Lower leg skin (tissue), 4 donors: Measurements from ENCODE around the gene SRP68. TPM values are rescaled to one million over a fixed set of nuclear protein-coding genes. Genes with fewer than 3 reads are reported as not detected.
"Not testable (repeated sequence)": the region's sequence is repeated elsewhere in the genome, so short reads cannot be mapped to it uniquely, and the experiment has no call there.

Experiments used
- DNase-seq, 2 donors: peaks; one replicate each; pipeline ENCODE4 v3.0.0-alpha.2; 2019; ENCODE audit warnings: low spot score in 2 of 2
- H3K4me3 ChIP-seq: fragments of 200-600 bp; sonication (generic); 2 replicates; pipeline ENCODE4 v1.5.1; 2017; ENCODE audit warnings: mild to moderate bottlenecking, low read depth; ENCODE audit not compliant: poor library complexity, severe bottlenecking
- CTCF ChIP-seq, 3 donors: fragments of 450-650 bp; IDR thresholded peaks; one replicate each; pipeline ENCODE4 v1.5.1; 2016; ENCODE audit warnings: antibody characterized with exemption in 3 of 3, mild to moderate bottlenecking in 3 of 3, moderate library complexity in 2 of 3
- POLR2A ChIP-seq, 2 donors: fragments of 450-650 bp; IDR thresholded peaks; one replicate each; pipeline ENCODE4 v1.6.1; 2016 to 2017; ENCODE audit warnings: antibody characterized with exemption in 2 of 2, mild to moderate bottlenecking in 1 of 2, moderate library complexity in 1 of 2
- WGBS, 2 donors: methylation state at CpG; one replicate each; pipeline ENCODE4 v1.1.5; 2018; 5-methylcytosine and 5-hydroxymethylcytosine counted together
- intact Hi-C: fragments of 100-400 bp; cut with DNase I; formaldehyde crosslinking; loops from one replicate; pipeline ENCODE4 v1.15.0; 2023; ENCODE audit warnings: low total_unique reads
- total RNA-seq, 4 donors: library from RNA; depleted of rRNA; stranded (reverse); fragments of >200 nt; gene quantifications; one replicate each; pipeline ENCODE4 v1.1.0, GENCODE V29; 2016

SRP68 gene
- total RNA-seq, 4 donors from 2014 or later, result 67.2 to 76.5 (median 72.3) TPM

- H3K4me3 ChIP-seq, result no peak overlapping the region
- intact Hi-C loops, result no loop called here
- TF ChIP-seq POLR2A (IDR thresholded peaks at IDR 0.05) (no peak), CTCF (IDR thresholded peaks at IDR 0.05) (no peak)
- 16 to 31% methylated on average over 9 of the region's 9 CpGs for WGBS, 2 donors
- no peak for DNase-seq
These were observed 7.2 kb upstream of the SRP68 start for GRCh38 chr17:76079535-76079955.

- DNase-seq, result no peak
- 58 to 60% methylated on average over 17 of the region's 17 CpGs for WGBS, 2 donors
- intact Hi-C loops, result no loop called here
These were observed 6.7 kb upstream of the SRP68 start, which contains the start of gene ZACN for GRCh38 chr17:76078860-76079534. ZACN (plus strand) TSS chr17:76079182; CDS start chr17:76079265, 83 bp downstream.

GRCh38 chr17:76078370-76078769 lies 6.1 kb upstream of the SRP68 start:
- WGBS, 2 donors, result 54 to 66% methylated on average over 5 of the region's 5 CpGs
- H3K4me3 ChIP-seq, intact Hi-C loops, DNase-seq: not testable (repeated sequence)

More at GRCh38 chr17:76078860-76079534, 6.7 kb upstream of the SRP68 start, which contains the start of gene ZACN:
- H3K4me3 ChIP-seq, result no peak within 1 kb of the TSS
- TF ChIP-seq CTCF (IDR thresholded peaks at IDR 0.05) (no peak), POLR2A (IDR thresholded peaks at IDR 0.05) (no peak)

- DNase-seq, result no peak
- H3K4me3 ChIP-seq, result no peak overlapping the region
- 11 to 19% methylated on average over 12 of the region's 12 CpGs for WGBS, 2 donors
- intact Hi-C loops, result no loop called here
- TF ChIP-seq CTCF (IDR thresholded peaks at IDR 0.05) (no peak), POLR2A (IDR thresholded peaks at IDR 0.05) (no peak)
These were observed 5.3 kb upstream of the SRP68 start for GRCh38 chr17:76077584-76078110.

GRCh38 chr17:76076765-76077583 lies 4.7 kb upstream of the SRP68 start:
- no peak for DNase-seq
- WGBS, 2 donors, result 4 to 5% methylated on average over 67 to 71 of the region's 82 CpGs
- TF ChIP-seq POLR2A (IDR thresholded peaks at IDR 0.05), result no peak
- no peak for TF ChIP-seq CTCF (IDR thresholded peaks at IDR 0.05)
- intact Hi-C loops, result no loop called here
- H3K4me3 ChIP-seq, result no peak overlapping the region

- intact Hi-C loops, result no loop called here
- no peak overlapping the region for H3K4me3 ChIP-seq
- 4% methylated on average over 26 to 29 of the region's 41 CpGs for WGBS, 2 donors
- no peak for DNase-seq
- TF ChIP-seq POLR2A (IDR thresholded peaks at IDR 0.05), result no peak
These were observed 3.9 kb upstream of the SRP68 start for GRCh38 chr17:76076146-76076764.
